Stimulated activated CD4-positive, alpha-beta T cell treated with anti-CD3 and anti-CD28 coated beads, Interleukin-12 subunit alpha, Interleukin-12 subunit beta, amount 100 ng/mL, for 24 hours (primary cell): ENCODE results near the gene TACC2.

ENCODE experiments used
- DNase-seq, 2 experiments: peaks; one replicate each; pipeline ENCODE4 v3.0.0-alpha.2; 2020; ENCODE audit warnings: low read depth in 2 of 2

TACC2 gene

GRCh38 chr10:122271076-122271475, 282.1 kb downstream of the TACC2 start, which contains the start of gene BTBD16:
TSS of gene BTBD16 (plus strand) at chr10:122271296. CDS start at chr10:122275082, 3,786 bp downstream.
- DNase-seq = no peak

GRCh38 chr10:122273966-122274545, 285.1 kb downstream of the TACC2 start:
- DNase-seq = no peak

GRCh38 chr10:122276611-122277208, 287.7 kb downstream of the TACC2 start:
- no peak for DNase-seq

GRCh38 chr10:122277526-122278136, 288.7 kb downstream of the TACC2 start:
- no peak for DNase-seq

GRCh38 chr10:122279725-122280141, 290.8 kb downstream of the TACC2 start:
- peak in 1 of 2 experiments; percentile 10 for DNase-seq

- DNase-seq = no peak
These were observed 291.2 kb downstream of the TACC2 start for GRCh38 chr10:122280156-122280555.

GRCh38 chr10:122281018-122281626, 292.2 kb downstream of the TACC2 start:
- no peak for DNase-seq

GRCh38 chr10:122281751-122282150, 292.8 kb downstream of the TACC2 start:
- DNase-seq = no peak

GRCh38 chr10:122282253-122282671, 293.3 kb downstream of the TACC2 start:
- DNase-seq = no peak

- DNase-seq = no peak
These were observed 293.9 kb downstream of the TACC2 start for GRCh38 chr10:122282909-122283308.

GRCh38 chr10:122285506-122286444, 296.8 kb downstream of the TACC2 start:
- DNase-seq = no peak

- DNase-seq = no peak
These were observed 297.9 kb downstream of the TACC2 start for GRCh38 chr10:122286867-122287266.

GRCh38 chr10:122287570-122287969, 298.6 kb downstream of the TACC2 start:
- no peak for DNase-seq

- no peak for DNase-seq
These were observed 299.3 kb downstream of the TACC2 start for GRCh38 chr10:122288262-122288661.

GRCh38 chr10:122288917-122289316, 300.0 kb downstream of the TACC2 start:
- DNase-seq = no peak

- DNase-seq = no peak
These were observed 301.4 kb downstream of the TACC2 start for GRCh38 chr10:122290334-122290733.

- DNase-seq = no peak
These were observed 302.0 kb downstream of the TACC2 start for GRCh38 chr10:122290833-122291532.

- DNase-seq = no peak
These were observed 302.8 kb downstream of the TACC2 start for GRCh38 chr10:122291739-122292138.

GRCh38 chr10:122292376-122292775, 303.4 kb downstream of the TACC2 start:
- DNase-seq = no peak

GRCh38 chr10:122293156-122293960, 304.4 kb downstream of the TACC2 start:
- DNase-seq = no peak
